Kidney (tissue), 14 donors: Measurements from ENCODE around the gene PKHD1. TPM values are rescaled to one million over a fixed set of nuclear protein-coding genes. Genes with fewer than 3 reads are reported as not detected.

ENCODE experiments used
- DNase-seq, 5 donors: peaks; one replicate each; pipeline ENCODE4 v3.0.0-alpha.2; 2013 to 2020
- FAIRE-seq: peaks from 2 replicates; lab custom pipeline; 2012; peaks lifted over from hg19 to GRCh38; lab: Jason Lieb, UNC
- H3K27ac ChIP-seq, 2 donors: one replicate each; pipeline ENCODE4 v1.7.0; 2013; ENCODE audit warnings: low read depth in 2 of 2, low read length in 2 of 2, inconsistent platforms in 1 of 2
- H3K27me3 ChIP-seq: one replicate; pipeline ENCODE4 v1.7.1; 2013; ENCODE audit warnings: low read length, inconsistent platforms; ENCODE audit not compliant: control insufficient read depth, insufficient read depth
- H3K36me3 ChIP-seq, 3 donors: one replicate each; pipeline versions ENCODE4 v1.7.0 to v1.7.1; 2013; ENCODE audit warnings: low read length in 3 of 3, control low read depth in 1 of 3, inconsistent platforms in 1 of 3; ENCODE audit not compliant: insufficient read depth in 3 of 3, control insufficient read depth in 2 of 3
- H3K4me1 ChIP-seq, 3 donors: one replicate each; pipeline versions ENCODE4 v1.7.0 to v1.7.1; 2013; ENCODE audit warnings: low read length in 3 of 3, inconsistent platforms in 1 of 3, low read depth in 1 of 3; ENCODE audit not compliant: control insufficient read depth in 2 of 3, insufficient read depth in 2 of 3
- H3K4me3 ChIP-seq, 3 donors: one replicate each; pipeline versions ENCODE4 v1.7.0 to v1.8.1; 2013; ENCODE audit warnings: low read length in 3 of 3, control low read depth in 1 of 3, inconsistent platforms in 1 of 3
- H3K9ac ChIP-seq, 3 donors: one replicate each; pipeline versions ENCODE4 v1.7.0 to v1.7.1; 2013; ENCODE audit warnings: low read length in 3 of 3, control low read depth in 1 of 3, inconsistent platforms in 1 of 3
- H3K9me3 ChIP-seq, 3 donors: one replicate each; pipeline versions ENCODE4 v1.7.0 to v1.7.1; 2013; ENCODE audit warnings: low read length in 3 of 3, control low read depth in 1 of 3, inconsistent platforms in 1 of 3; ENCODE audit not compliant: control insufficient read depth in 2 of 3, insufficient read depth in 1 of 3
- intact Hi-C: fragments of 100-400 bp; cut with DNase I; formaldehyde crosslinking; loops from one replicate; pipeline ENCODE4 v1.11.1; 2022
- polyA plus RNA-seq: library from polyadenylated mRNA; stranded (reverse); fragments of 350-450 nt; fragmentation: Illumina TruSeq; extraction: RNeasy Lipid Tissue Mini Kit (QIAGEN cat#74804); gene quantifications from one replicate; pipeline ENCODE4 v1.2.3, GENCODE V29; 2014; ENCODE audit warnings: low read depth, low replicate concordance; ENCODE audit not compliant: insufficient read depth
- total RNA-seq: library from RNA; stranded (reverse); fragmentation: NEBNext Ultra II Directional; extraction: Animal tissue kit (Norgen Biotek cat#: 25700); gene quantifications from one replicate; pipeline ENCODE4 v1.2.1, GENCODE V29; 2021
- TF ChIP-seq, protein P1 (sequence below): IDR thresholded peaks from 3 replicates; pipeline ENCODE4 v1.5.1; 2012; ENCODE audit warnings: mild to moderate bottlenecking, moderate library complexity, borderline replicate concordance; ENCODE audit not compliant: insufficient read depth; ENCODE audit errors: extremely low read depth
- donor health status: control.
- donor health status: control.
- donor health status: control.
- donor health status: control.
- donor health status: control.
- donor health status: DM: yes; HTN: yes; CAD: no.
- donor health status: Normal renal cell carcinoma (clear cell type).

PKHD1 gene
- total and polyA plus RNA-seq, 2 donors from 2014 or later = 6.0 to 77.5 TPM

- H3K9ac ChIP-seq = no peak overlapping the region
- no peak for FAIRE-seq
- TF ChIP-seq, protein P1, sequence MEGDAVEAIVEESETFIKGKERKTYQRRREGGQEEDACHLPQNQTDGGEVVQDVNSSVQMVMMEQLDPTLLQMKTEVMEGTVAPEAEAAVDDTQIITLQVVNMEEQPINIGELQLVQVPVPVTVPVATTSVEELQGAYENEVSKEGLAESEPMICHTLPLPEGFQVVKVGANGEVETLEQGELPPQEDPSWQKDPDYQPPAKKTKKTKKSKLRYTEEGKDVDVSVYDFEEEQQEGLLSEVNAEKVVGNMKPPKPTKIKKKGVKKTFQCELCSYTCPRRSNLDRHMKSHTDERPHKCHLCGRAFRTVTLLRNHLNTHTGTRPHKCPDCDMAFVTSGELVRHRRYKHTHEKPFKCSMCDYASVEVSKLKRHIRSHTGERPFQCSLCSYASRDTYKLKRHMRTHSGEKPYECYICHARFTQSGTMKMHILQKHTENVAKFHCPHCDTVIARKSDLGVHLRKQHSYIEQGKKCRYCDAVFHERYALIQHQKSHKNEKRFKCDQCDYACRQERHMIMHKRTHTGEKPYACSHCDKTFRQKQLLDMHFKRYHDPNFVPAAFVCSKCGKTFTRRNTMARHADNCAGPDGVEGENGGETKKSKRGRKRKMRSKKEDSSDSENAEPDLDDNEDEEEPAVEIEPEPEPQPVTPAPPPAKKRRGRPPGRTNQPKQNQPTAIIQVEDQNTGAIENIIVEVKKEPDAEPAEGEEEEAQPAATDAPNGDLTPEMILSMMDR = no peak
- no peaks in the 10 kb centered on the region for H3K9me3 ChIP-seq
- H3K27ac ChIP-seq = no peak overlapping the region
- intact Hi-C loops = no loop called here
- H3K27me3 ChIP-seq = no peaks in the 10 kb centered on the region
- peaks cover 0 to 39% (median 17%) of the 10 kb centered on the region in 3 donors for H3K36me3 ChIP-seq
- no peak overlapping the region for H3K4me3 ChIP-seq
- DNase-seq = no peak
- H3K4me1 ChIP-seq = peaks cover 0 to 23% (median 7%) of the 10 kb centered on the region in 3 donors
Measured at GRCh38 chr6:51930602-51931001, 156.8 kb downstream of the PKHD1 start.

DNA sequence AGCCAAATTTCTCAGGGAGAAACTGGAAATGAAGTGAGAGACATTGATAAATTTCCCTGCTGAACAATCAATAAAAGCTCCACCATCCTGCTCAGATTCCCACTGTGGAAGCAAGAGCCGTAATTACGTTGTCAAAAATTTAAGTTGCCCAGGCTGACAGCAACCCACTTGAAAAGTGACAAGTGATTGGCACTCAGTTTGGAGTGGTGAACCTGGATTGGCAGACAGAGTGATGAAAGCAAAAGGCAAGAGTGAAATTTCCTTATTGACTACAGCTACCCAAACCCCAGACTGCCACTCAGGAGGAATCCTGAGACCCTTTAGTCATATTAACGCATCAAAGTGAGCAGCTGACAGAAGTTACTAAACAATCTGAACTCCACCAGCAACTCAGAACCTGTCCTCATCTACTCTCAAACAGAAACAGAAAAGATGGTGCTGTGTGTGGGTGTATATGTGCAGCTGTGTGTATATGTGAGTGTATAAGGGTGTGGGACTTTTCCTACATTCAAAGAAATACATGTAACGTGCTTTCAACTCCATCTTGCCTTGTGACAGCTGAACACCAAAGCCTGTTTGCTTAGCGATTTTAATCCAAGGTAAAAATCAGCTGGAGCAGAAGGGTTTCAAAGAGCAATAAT, 157.4 kb downstream of the PKHD1 start:
- Histone ChIP-seq H3K27me3 (no peaks in the 10 kb centered on the region), H3K36me3 (peaks cover 4 to 42% (median 20%) of the 10 kb centered on the region in 3 donors), H3K4me3 (no peak overlapping the region), H3K9ac (no peak overlapping the region), H3K27ac (no peak overlapping the region), H3K4me1 (peaks cover 0 to 20% (median 7%) of the 10 kb centered on the region in 3 donors), H3K9me3 (no peaks in the 10 kb centered on the region)
- DNase-seq = no peak
- TF ChIP-seq, protein P1 = no peak
- FAIRE-seq = no peak
- intact Hi-C loops = no loop called here

DNA sequence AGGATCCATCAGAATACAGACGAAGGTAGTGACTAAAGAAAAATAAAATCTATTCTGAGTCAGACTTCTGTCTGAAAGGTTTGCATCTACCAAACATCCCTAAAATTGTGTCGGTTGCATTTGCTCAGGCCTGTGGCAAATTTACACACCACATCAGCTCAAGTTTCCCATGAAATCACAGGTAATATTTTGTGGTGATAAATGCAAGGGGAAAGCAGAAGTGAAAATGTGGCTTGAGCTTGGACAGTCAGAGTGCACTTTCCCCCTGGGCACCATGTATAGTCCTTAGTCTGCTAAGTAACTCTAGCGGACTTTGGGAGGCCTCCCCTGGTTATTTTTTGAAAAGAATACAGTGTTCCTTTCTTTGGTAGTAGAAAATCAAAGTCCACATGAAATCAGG, 159.1 kb downstream of the PKHD1 start:
- TF ChIP-seq, protein P1 = no peak
- Histone ChIP-seq H3K4me3 (no peak overlapping the region), H3K9me3 (no peaks in the 10 kb centered on the region), H3K36me3 (peaks cover 4 to 48% (median 16%) of the 10 kb centered on the region in 3 donors), H3K27me3 (no peaks in the 10 kb centered on the region), H3K9ac (no peak overlapping the region), H3K4me1 (peaks cover 0 to 20% (median 5%) of the 10 kb centered on the region in 3 donors), H3K27ac (peak overlapping the region in 1 of 2 donors; percentile 38)
- DNase-seq (no peak), FAIRE-seq (no peak)
- intact Hi-C loops = no loop called here
